ENCODE measurements around the gene COQ5.
"Not testable (repeated sequence)": the region's sequence is repeated elsewhere in the genome, so short reads cannot be mapped to it uniquely, and the experiment has no call there.

COQ5 gene

DNA sequence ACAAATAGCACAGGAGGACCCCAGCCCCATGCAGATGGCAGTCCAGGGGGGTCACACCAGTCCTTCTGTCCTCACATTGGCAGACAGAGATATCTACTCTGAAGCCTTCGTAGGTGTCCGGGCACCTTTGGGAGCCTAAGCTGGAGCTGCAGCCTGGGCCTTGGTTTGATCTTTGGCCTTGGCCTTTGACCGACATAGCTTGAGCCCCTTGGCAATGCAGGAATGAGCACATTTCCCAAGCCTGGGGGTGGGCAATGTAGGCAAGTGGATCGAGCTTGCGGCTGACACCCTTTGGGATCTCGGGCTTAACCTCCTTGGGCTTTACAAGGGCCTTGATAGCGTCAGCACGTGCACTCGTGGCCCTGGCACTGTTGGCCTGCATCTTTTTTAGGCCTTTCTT lies 6.4 kb downstream of the COQ5 start:
- H3K4me1 ChIP-seq (ENCODE audit: control insufficient read depth, insufficient read depth, low read length) = no peaks in the 10 kb centered on the region
- H3K4me3 ChIP-seq (ENCODE audit: low read depth, low read length) = no peak overlapping the region
- no peaks in the 10 kb centered on the region for H3K9me3 ChIP-seq (ENCODE audit: control insufficient read depth, insufficient read depth, low read length)
- peaks cover 22% of the 10 kb centered on the region for H3K36me3 ChIP-seq (ENCODE audit: control insufficient read depth, insufficient read depth, low read length)
- H3K27me3 ChIP-seq (ENCODE audit: control insufficient read depth, insufficient read depth, low read length) = no peaks in the 10 kb centered on the region
- no peak overlapping the region for H3K27ac ChIP-seq (ENCODE audit: low read depth, low read length)
- no peak overlapping the region for H3K9ac ChIP-seq (ENCODE audit: low read depth, low read length)

DNA sequence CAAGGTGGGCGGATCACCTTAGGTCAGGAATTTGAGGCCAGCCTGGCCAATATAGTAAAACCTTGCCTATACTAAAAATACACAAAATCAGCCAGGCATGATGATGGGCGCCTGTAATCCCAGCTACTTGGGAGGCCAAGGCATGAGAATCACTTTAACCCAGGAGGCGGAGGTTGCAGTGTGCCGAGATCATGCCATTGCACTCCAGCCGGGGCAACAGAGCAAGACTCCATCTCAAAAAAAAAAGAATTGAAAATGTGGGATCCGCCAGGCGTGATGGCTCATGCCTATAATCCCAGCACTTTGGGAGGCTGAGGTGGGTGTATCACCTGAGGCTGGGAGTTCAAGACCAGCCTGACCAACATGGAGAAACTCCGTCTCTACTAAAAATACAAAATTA lies 9.6 kb downstream of the COQ5 start:
- H3K4me3 ChIP-seq (ENCODE audit: low read depth, low read length); H3K4me1 ChIP-seq (ENCODE audit: control insufficient read depth, insufficient read depth, low read length); H3K9ac ChIP-seq (ENCODE audit: low read depth, low read length); H3K27ac ChIP-seq (ENCODE audit: low read depth, low read length); H3K9me3 ChIP-seq (ENCODE audit: control insufficient read depth, insufficient read depth, low read length); H3K27me3 ChIP-seq (ENCODE audit: control insufficient read depth, insufficient read depth, low read length): not testable (repeated sequence)
- H3K36me3 ChIP-seq (ENCODE audit: control insufficient read depth, insufficient read depth, low read length) = peaks cover 46% of the 10 kb centered on the region

DNA sequence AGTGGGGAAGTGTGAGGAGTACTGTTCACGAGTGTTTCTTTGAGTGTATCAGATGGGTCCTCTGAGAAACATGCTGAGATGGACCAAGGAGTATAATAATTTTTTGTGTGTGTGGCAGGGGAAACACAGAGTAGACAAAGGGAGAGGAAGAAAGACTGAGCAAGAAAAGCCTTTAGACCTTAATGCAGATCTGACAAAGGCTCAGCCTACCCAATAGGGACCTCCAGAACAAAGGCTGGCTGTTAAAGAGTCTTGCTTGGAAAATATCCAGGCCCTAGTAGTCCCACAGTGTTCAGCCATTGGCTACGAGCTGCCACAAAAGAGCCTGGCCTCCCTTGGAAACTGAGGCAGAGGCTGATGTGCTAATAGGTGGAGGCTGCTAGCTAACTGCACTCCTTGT lies 13.5 kb downstream of the COQ5 start:
- H3K9ac ChIP-seq (ENCODE audit: low read depth, low read length) = no peak overlapping the region
- no peaks in the 10 kb centered on the region for H3K9me3 ChIP-seq (ENCODE audit: control insufficient read depth, insufficient read depth, low read length)
- H3K4me3 ChIP-seq (ENCODE audit: low read depth, low read length) = no peak overlapping the region
- H3K4me1 ChIP-seq (ENCODE audit: control insufficient read depth, insufficient read depth, low read length) = no peaks in the 10 kb centered on the region
- H3K27me3 ChIP-seq (ENCODE audit: control insufficient read depth, insufficient read depth, low read length) = no peaks in the 10 kb centered on the region
- no peak overlapping the region for H3K27ac ChIP-seq (ENCODE audit: low read depth, low read length)
- H3K36me3 ChIP-seq (ENCODE audit: control insufficient read depth, insufficient read depth, low read length) = peaks cover 38% of the 10 kb centered on the region

DNA sequence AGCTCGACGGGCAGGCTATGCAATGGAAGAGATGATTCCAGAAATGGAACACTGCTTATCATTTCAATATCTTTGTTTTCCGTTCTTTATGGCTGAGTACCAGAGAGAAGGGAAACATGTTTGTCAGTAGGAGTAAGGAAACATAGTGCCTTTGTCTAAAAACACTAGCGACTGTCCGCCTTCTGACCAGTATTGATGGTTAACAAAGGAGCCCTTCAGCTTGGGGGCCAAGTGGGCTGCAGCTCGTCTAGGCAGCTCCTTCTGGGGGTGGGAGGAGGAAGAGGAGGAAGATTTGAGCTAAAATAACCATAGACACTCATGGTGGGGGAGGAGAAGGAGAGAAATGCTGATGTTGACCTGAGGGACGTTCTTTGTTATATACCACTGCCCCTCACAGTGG lies 15.0 kb downstream of the COQ5 start:
- Histone ChIP-seq H3K9ac (ENCODE audit: low read depth, low read length) (no peak overlapping the region), H3K27ac (ENCODE audit: low read depth, low read length) (no peak overlapping the region), H3K4me3 (ENCODE audit: low read depth, low read length) (no peak overlapping the region), H3K36me3 (ENCODE audit: control insufficient read depth, insufficient read depth, low read length) (peaks cover 50% of the 10 kb centered on the region), H3K9me3 (ENCODE audit: control insufficient read depth, insufficient read depth, low read length) (no peaks in the 10 kb centered on the region), H3K4me1 (ENCODE audit: control insufficient read depth, insufficient read depth, low read length) (no peaks in the 10 kb centered on the region), H3K27me3 (ENCODE audit: control insufficient read depth, insufficient read depth, low read length) (no peaks in the 10 kb centered on the region)

DNA sequence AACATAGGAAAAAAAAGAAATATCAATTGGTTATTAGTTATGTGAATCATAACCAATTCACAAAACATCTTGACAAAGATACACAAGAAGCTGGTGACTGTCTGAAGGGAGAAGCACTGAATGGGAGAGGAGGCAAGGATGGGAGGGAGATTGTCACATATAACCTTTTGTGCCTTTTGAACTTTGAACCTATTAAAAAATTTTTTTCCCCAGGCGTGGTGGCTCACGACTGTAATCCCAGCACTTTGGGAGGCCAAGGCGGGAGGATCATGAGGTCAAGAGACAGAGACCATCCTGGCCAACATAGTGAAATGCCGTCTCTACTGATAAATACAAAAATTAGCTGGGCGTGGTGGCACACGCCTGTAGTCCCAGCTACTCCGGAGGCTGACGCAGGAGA lies 20.4 kb downstream of the COQ5 start:
- Histone ChIP-seq H3K4me3 (ENCODE audit: low read depth, low read length) (no peak overlapping the region), H3K27me3 (ENCODE audit: control insufficient read depth, insufficient read depth, low read length) (no peaks in the 10 kb centered on the region), H3K36me3 (ENCODE audit: control insufficient read depth, insufficient read depth, low read length) (peaks cover 39% of the 10 kb centered on the region), H3K27ac (ENCODE audit: low read depth, low read length) (no peak overlapping the region), H3K4me1 (ENCODE audit: control insufficient read depth, insufficient read depth, low read length) (peaks cover 6% of the 10 kb centered on the region), H3K9ac (ENCODE audit: low read depth, low read length) (no peak overlapping the region), H3K9me3 (ENCODE audit: control insufficient read depth, insufficient read depth, low read length) (no peaks in the 10 kb centered on the region)

DNA sequence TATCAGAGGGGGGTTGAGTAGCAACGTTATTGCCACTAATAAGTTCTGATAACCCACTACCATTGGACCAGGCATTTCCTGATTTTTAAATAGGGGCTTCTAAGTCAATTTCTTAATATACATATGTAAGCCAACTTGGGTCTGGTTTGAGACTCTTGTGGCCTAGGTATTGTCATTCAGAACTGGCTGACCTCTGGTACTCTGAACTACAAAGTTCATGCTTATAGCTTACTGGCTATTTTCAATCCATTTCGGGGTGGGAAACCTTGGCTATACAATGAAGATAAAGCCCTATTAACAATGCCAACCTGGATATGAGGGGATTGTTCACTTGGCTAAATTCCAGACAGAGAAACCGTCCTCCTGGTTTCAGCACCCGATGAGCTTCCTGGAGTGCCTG lies 24.4 kb downstream of the COQ5 start:
- Histone ChIP-seq H3K4me3 (ENCODE audit: low read depth, low read length) (peak overlapping the region; percentile 38; the same call in 1 of the 2 replicates), H3K27me3 (ENCODE audit: control insufficient read depth, insufficient read depth, low read length) (no peaks in the 10 kb centered on the region), H3K9me3 (ENCODE audit: control insufficient read depth, insufficient read depth, low read length) (no peaks in the 10 kb centered on the region), H3K9ac (ENCODE audit: low read depth, low read length) (no peak overlapping the region), H3K27ac (ENCODE audit: low read depth, low read length) (peak overlapping the region; percentile 84), H3K36me3 (ENCODE audit: control insufficient read depth, insufficient read depth, low read length) (peaks cover 41% of the 10 kb centered on the region), H3K4me1 (ENCODE audit: control insufficient read depth, insufficient read depth, low read length) (peaks cover 6% of the 10 kb centered on the region)

DNA sequence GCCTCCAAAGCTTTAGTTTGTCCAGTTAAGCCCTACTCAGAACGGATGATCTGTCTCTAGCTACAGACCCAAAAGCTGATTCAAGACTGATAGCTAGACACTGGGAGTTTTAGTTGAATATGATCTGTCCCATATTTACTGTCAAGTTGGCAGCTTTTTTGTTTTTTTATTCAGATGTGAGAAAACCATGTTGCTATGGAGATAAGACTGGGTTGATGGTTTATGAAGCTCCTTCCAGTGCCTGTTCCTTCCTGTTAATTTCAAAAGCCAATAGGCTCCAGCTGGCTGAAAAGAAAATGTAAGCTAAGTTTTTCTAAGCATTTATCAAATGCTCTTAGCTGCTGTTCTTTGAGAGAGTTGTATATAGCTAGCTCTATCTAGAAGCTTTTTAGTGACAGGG lies 28.4 kb downstream of the COQ5 start:
- H3K4me1 ChIP-seq (ENCODE audit: control insufficient read depth, insufficient read depth, low read length) = peaks cover 13% of the 10 kb centered on the region
- H3K9me3 ChIP-seq (ENCODE audit: control insufficient read depth, insufficient read depth, low read length) = no peaks in the 10 kb centered on the region
- H3K27me3 ChIP-seq (ENCODE audit: control insufficient read depth, insufficient read depth, low read length) = no peaks in the 10 kb centered on the region
- H3K27ac ChIP-seq (ENCODE audit: low read depth, low read length) = no peak overlapping the region
- H3K9ac ChIP-seq (ENCODE audit: low read depth, low read length) = no peak overlapping the region
- H3K4me3 ChIP-seq (ENCODE audit: low read depth, low read length) = no peak overlapping the region
- H3K36me3 ChIP-seq (ENCODE audit: control insufficient read depth, insufficient read depth, low read length) = peaks cover 37% of the 10 kb centered on the region

DNA sequence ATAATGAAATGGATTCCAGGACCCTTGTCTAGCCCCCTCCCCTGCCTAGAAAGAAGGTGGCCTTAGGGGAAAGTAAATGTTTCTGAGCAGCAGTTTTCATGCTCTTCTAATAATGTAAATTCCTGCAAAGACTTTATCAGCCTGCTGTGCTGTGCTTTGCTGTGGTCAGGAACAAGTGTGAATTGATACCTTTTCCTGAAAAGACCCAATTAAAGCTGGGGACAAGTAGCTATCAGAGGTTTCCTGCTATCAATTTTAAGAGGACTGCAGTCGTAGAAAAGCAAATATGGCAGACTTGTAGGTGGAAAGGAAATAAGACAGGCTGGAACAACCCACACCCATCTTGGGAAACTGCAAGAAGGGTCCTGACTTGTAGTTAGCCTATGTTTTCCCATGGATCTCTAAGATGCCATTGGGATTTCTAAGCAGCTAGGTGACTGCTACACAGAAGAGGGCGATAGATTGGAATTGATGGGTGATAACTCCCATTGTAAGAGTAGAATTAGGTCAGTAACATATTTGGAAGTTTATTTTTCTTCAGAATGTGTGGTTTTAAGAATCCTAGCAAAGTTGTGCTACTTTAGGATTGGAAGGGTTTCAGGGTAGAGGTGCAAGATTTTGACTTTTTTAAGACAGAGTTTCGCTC lies 30.0 kb downstream of the COQ5 start:
- H3K27me3 ChIP-seq (ENCODE audit: control insufficient read depth, insufficient read depth, low read length) = no peaks in the 10 kb centered on the region
- peaks cover 15% of the 10 kb centered on the region; the same call in 1 of the 2 replicates for H3K4me1 ChIP-seq (ENCODE audit: control insufficient read depth, insufficient read depth, low read length)
- no peaks in the 10 kb centered on the region for H3K9me3 ChIP-seq (ENCODE audit: control insufficient read depth, insufficient read depth, low read length)
- no peak overlapping the region for H3K9ac ChIP-seq (ENCODE audit: low read depth, low read length)
- H3K27ac ChIP-seq (ENCODE audit: low read depth, low read length) = peak overlapping the region; percentile 40
- H3K36me3 ChIP-seq (ENCODE audit: control insufficient read depth, insufficient read depth, low read length) = peaks cover 35% of the 10 kb centered on the region
- no peak overlapping the region for H3K4me3 ChIP-seq (ENCODE audit: low read depth, low read length)

DNA sequence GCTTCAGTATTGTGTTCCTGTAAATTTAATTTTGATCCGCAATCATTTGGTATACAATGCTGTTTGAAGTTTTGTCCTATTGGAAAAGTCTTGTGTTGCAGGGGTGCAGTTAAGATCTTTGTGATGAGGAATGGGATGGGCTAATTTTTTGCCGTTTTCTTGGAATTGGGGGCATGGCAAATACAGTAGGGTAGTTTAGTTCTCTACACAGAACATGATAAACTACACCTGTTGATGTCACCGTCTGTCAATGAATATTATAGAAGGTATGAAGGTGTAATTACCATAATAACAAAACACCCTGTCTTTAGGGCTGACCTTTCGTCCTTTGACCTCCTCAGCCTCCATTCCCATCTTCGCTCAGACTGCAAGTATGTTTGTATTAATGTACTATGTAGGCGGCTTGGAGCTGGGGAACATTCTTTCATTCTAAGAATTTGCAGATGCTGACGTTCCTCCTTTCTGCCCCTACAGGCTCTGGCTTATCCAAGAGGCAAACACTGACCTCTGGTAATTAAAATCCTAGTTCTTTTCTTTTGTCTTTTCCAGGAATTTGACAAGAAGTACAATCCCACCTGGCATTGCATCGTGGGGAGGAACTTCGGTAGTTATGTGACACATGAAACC lies 31.3 kb downstream of the COQ5 start:
- Histone ChIP-seq H3K4me3 (ENCODE audit: low read depth, low read length) (peak overlapping the region; percentile 89), H3K27me3 (ENCODE audit: control insufficient read depth, insufficient read depth, low read length) (no peaks in the 10 kb centered on the region), H3K9me3 (ENCODE audit: control insufficient read depth, insufficient read depth, low read length) (no peaks in the 10 kb centered on the region), H3K36me3 (ENCODE audit: control insufficient read depth, insufficient read depth, low read length) (peaks cover 23% of the 10 kb centered on the region), H3K27ac (ENCODE audit: low read depth, low read length) (peak overlapping the region; percentile 4), H3K9ac (ENCODE audit: low read depth, low read length) (0 out of 2 replicates have a peak overlapping the region, but pooled peaks have one; percentile 18), H3K4me1 (ENCODE audit: control insufficient read depth, insufficient read depth, low read length) (peaks cover 15% of the 10 kb centered on the region; the same call in 1 of the 2 replicates)

DNA sequence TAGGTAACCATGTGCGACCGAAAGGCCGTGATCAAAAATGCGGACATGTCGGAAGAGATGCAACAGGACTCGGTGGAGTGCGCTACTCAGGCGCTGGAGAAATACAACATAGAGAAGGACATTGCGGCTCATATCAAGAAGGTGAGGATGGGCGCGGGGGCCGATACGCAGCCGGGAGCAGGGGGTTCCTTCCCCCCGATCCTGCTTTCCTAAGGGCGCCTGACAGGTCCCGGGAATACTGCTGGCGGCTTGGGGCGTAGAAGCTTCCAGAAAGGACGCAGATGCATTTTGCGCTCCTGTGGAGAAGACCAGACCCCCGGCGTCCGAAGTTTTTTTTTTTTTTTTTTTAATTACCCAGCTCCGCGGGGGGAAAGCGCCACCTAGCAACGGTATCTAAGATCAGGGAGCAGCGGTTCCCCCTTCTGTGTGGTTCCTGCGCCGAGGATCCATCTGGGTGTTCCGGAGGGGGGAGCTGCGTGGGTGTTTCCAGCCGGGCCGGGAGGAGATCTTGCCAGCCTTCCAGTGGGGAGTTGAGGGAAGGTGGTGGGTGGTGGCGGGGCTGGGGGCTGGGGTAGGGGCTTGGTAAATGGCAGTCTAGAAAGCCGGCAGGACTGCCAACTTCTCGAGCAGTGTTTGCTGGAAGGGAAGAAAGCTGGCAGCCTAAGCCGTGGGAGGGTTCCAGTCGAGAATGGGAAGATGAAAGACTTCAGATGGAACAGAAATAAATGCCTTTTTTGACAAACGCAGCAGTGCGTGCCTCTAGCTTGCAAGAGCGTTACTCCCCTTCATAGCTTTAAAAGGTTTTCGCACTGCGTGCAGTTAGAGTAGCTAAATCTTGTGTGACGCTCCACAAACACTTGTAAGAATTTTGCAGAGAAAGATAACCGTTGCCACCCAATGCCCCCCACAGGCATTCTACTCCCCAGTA lies 32.3 kb downstream of the COQ5 start:
- Histone ChIP-seq H3K9me3 (ENCODE audit: control insufficient read depth, insufficient read depth, low read length) (no peaks in the 10 kb centered on the region), H3K36me3 (ENCODE audit: control insufficient read depth, insufficient read depth, low read length) (peaks cover 23% of the 10 kb centered on the region), H3K4me1 (ENCODE audit: control insufficient read depth, insufficient read depth, low read length) (peaks cover 15% of the 10 kb centered on the region; the same call in 1 of the 2 replicates), H3K9ac (ENCODE audit: low read depth, low read length) (peak overlapping the region; percentile 59), H3K4me3 (ENCODE audit: low read depth, low read length) (peak overlapping the region; percentile 89), H3K27me3 (ENCODE audit: control insufficient read depth, insufficient read depth, low read length) (no peaks in the 10 kb centered on the region), H3K27ac (ENCODE audit: low read depth, low read length) (peak overlapping the region; percentile 81)
